Activated T-cell treated with anti-CD3 and anti-CD28 coated beads, Interleukin-2, amount 50 U/mL, for 24 hours (primary cell): Measurements from ENCODE around the gene RHOA.
"Not testable (repeated sequence)": the region's sequence is repeated elsewhere in the genome, so short reads cannot be mapped to it uniquely, and the experiment has no call there.

Source experiments
- DNase-seq: peaks from one replicate; pipeline ENCODE4 v3.0.0-alpha.2; 2020
- H3K27ac Mint-ChIP-seq: 2 replicates; pipeline ENCODE4 v1.8.0; 2020; ENCODE audit warnings: mild to moderate bottlenecking, mixed read lengths
- H3K27me3 Mint-ChIP-seq: 2 replicates; pipeline ENCODE4 v1.8.0; 2020; ENCODE audit warnings: mixed read lengths
- H3K36me3 Mint-ChIP-seq: 2 replicates; pipeline ENCODE4 v1.8.0; 2020; ENCODE audit warnings: low read depth, mixed read lengths
- H3K4me1 Mint-ChIP-seq: 2 replicates; pipeline ENCODE4 v1.8.0; 2020; ENCODE audit warnings: low read depth, mixed read lengths
- H3K4me3 Mint-ChIP-seq: 2 replicates; pipeline ENCODE4 v1.8.0; 2020; ENCODE audit warnings: mild to moderate bottlenecking, moderate library complexity, mixed read lengths
- H3K9me3 Mint-ChIP-seq: 2 replicates; pipeline ENCODE4 v1.8.0; 2020; ENCODE audit warnings: mixed read lengths

The RHOA gene

GRCh38 chr3:49399461-49399860 lies 12.3 kb downstream of the RHOA start:
- Mint-ChIP-seq H3K27ac (peak overlapping the region; percentile 86), H3K4me3 (no peak overlapping the region), H3K27me3 (no peaks in the 10 kb centered on the region), H3K4me1 (peaks cover 66% of the 10 kb centered on the region), H3K36me3 (peaks cover 83% of the 10 kb centered on the region), H3K9me3 (no peaks in the 10 kb centered on the region)
- no peak for DNase-seq

GRCh38 chr3:49397470-49397869 lies 14.3 kb downstream of the RHOA start:
- Mint-ChIP-seq H3K27ac (peak overlapping the region; percentile 8), H3K4me1 (peaks cover 73% of the 10 kb centered on the region), H3K36me3 (peaks cover 80% of the 10 kb centered on the region), H3K4me3 (no peak overlapping the region), H3K27me3 (no peaks in the 10 kb centered on the region), H3K9me3 (no peaks in the 10 kb centered on the region)
- no peak for DNase-seq

- H3K9me3 Mint-ChIP-seq, DNase-seq, H3K27ac Mint-ChIP-seq, H3K27me3 Mint-ChIP-seq, H3K4me3 Mint-ChIP-seq: not testable (repeated sequence)
- Mint-ChIP-seq H3K36me3 (peaks cover 74% of the 10 kb centered on the region), H3K4me1 (peaks cover 65% of the 10 kb centered on the region)
These were observed 20.5 kb downstream of the RHOA start for GRCh38 chr3:49391310-49391709.

GRCh38 chr3:49389297-49389696 lies 22.5 kb downstream of the RHOA start:
- peaks cover 64% of the 10 kb centered on the region for H3K36me3 Mint-ChIP-seq
- no peak for DNase-seq
- H3K4me3 Mint-ChIP-seq, result no peak overlapping the region
- H3K4me1 Mint-ChIP-seq, result peaks cover 62% of the 10 kb centered on the region
- H3K27me3 Mint-ChIP-seq, result no peaks in the 10 kb centered on the region
- H3K9me3 Mint-ChIP-seq, result no peaks in the 10 kb centered on the region
- H3K27ac Mint-ChIP-seq, result no peak overlapping the region

GRCh38 chr3:49388289-49388820 lies 23.4 kb downstream of the RHOA start:
- H3K4me1 Mint-ChIP-seq, result peaks cover 66% of the 10 kb centered on the region

GRCh38 chr3:49387721-49388120 lies 24.1 kb downstream of the RHOA start:
- no peaks in the 10 kb centered on the region for H3K9me3 Mint-ChIP-seq
- no peaks in the 10 kb centered on the region for H3K27me3 Mint-ChIP-seq
- H3K4me1 Mint-ChIP-seq, result peaks cover 65% of the 10 kb centered on the region
- DNase-seq, result no peak
- H3K27ac Mint-ChIP-seq, result peak overlapping the region; percentile 63
- peaks cover 59% of the 10 kb centered on the region for H3K36me3 Mint-ChIP-seq
- no peak overlapping the region for H3K4me3 Mint-ChIP-seq

More at GRCh38 chr3:49388289-49388820, 23.4 kb downstream of the RHOA start:
- DNase-seq, result no peak
- H3K27me3 Mint-ChIP-seq, result no peaks in the 10 kb centered on the region
- H3K4me3 Mint-ChIP-seq, result no peak overlapping the region
- H3K36me3 Mint-ChIP-seq, result peaks cover 64% of the 10 kb centered on the region
- peak overlapping the region; percentile 63 for H3K27ac Mint-ChIP-seq
- H3K9me3 Mint-ChIP-seq, result no peaks in the 10 kb centered on the region

GRCh38 chr3:49386056-49386756 lies 25.6 kb downstream of the RHOA start:
- H3K4me3 Mint-ChIP-seq, result no peak overlapping the region
- H3K27ac Mint-ChIP-seq, result peak overlapping the region; percentile 78
- DNase-seq, result no peak
- H3K27me3 Mint-ChIP-seq, result no peaks in the 10 kb centered on the region
- no peaks in the 10 kb centered on the region for H3K9me3 Mint-ChIP-seq
- H3K4me1 Mint-ChIP-seq, result peaks cover 67% of the 10 kb centered on the region
- H3K36me3 Mint-ChIP-seq, result peaks cover 51% of the 10 kb centered on the region

- Mint-ChIP-seq H3K4me1 (peaks cover 68% of the 10 kb centered on the region), H3K27me3 (no peaks in the 10 kb centered on the region), H3K4me3 (no peak overlapping the region), H3K27ac (peak overlapping the region; percentile 76), H3K36me3 (peaks cover 50% of the 10 kb centered on the region), H3K9me3 (no peaks in the 10 kb centered on the region)
- no peak for DNase-seq
These were observed 26.2 kb downstream of the RHOA start for GRCh38 chr3:49385617-49386016.

- Mint-ChIP-seq H3K4me1 (peaks cover 67% of the 10 kb centered on the region), H3K27me3 (no peaks in the 10 kb centered on the region), H3K36me3 (peaks cover 40% of the 10 kb centered on the region), H3K4me3 (no peak overlapping the region), H3K9me3 (peaks cover 2% of the 10 kb centered on the region), H3K27ac (peak overlapping the region; percentile 64)
- DNase-seq, result no peak
These were observed 28.4 kb downstream of the RHOA start for GRCh38 chr3:49383387-49383786.

GRCh38 chr3:49378249-49378895 lies 33.4 kb downstream of the RHOA start:
- Mint-ChIP-seq H3K4me1 (peaks cover 54% of the 10 kb centered on the region), H3K9me3 (peaks cover 2% of the 10 kb centered on the region), H3K4me3 (no peak overlapping the region), H3K36me3 (peaks cover 45% of the 10 kb centered on the region), H3K27ac (peak overlapping the region; percentile 89), H3K27me3 (no peaks in the 10 kb centered on the region)
- no peak for DNase-seq

- no peak overlapping the region for H3K4me3 Mint-ChIP-seq
- H3K36me3 Mint-ChIP-seq, result peaks cover 54% of the 10 kb centered on the region
These were observed 34.3 kb downstream of the RHOA start for GRCh38 chr3:49377483-49377882.

GRCh38 chr3:49371946-49372345 lies 39.8 kb downstream of the RHOA start:
- no peak overlapping the region for H3K4me3 Mint-ChIP-seq
- peaks cover 81% of the 10 kb centered on the region for H3K36me3 Mint-ChIP-seq
- peaks cover 26% of the 10 kb centered on the region for H3K4me1 Mint-ChIP-seq

More at GRCh38 chr3:49377483-49377882, 34.3 kb downstream of the RHOA start:
- Mint-ChIP-seq H3K9me3 (peaks cover 2% of the 10 kb centered on the region), H3K27me3 (no peaks in the 10 kb centered on the region), H3K4me1 (peaks cover 47% of the 10 kb centered on the region), H3K27ac (peak overlapping the region; percentile 90)
- DNase-seq, result peak; percentile 57

GRCh38 chr3:49370585-49371290 lies 41.0 kb downstream of the RHOA start:
- H3K4me3 Mint-ChIP-seq, result no peak overlapping the region

More at GRCh38 chr3:49371946-49372345, 39.8 kb downstream of the RHOA start:
- Mint-ChIP-seq H3K9me3 (no peaks in the 10 kb centered on the region), H3K27ac (peak overlapping the region; percentile 62), H3K27me3 (no peaks in the 10 kb centered on the region)
- no peak for DNase-seq

GRCh38 chr3:49362561-49362960 lies 49.2 kb downstream of the RHOA start:
- peaks cover 91% of the 10 kb centered on the region for H3K36me3 Mint-ChIP-seq
- H3K27me3 Mint-ChIP-seq, result no peaks in the 10 kb centered on the region
- H3K9me3 Mint-ChIP-seq, result no peaks in the 10 kb centered on the region
- DNase-seq, result no peak
- H3K4me1 Mint-ChIP-seq, result peaks cover 26% of the 10 kb centered on the region
- H3K4me3 Mint-ChIP-seq, result no peak overlapping the region
- H3K27ac Mint-ChIP-seq, result peak overlapping the region; percentile 86

More at GRCh38 chr3:49370585-49371290, 41.0 kb downstream of the RHOA start:
- peak overlapping the region; percentile 82 for H3K27ac Mint-ChIP-seq
- peaks cover 23% of the 10 kb centered on the region for H3K4me1 Mint-ChIP-seq
- H3K27me3 Mint-ChIP-seq, result no peaks in the 10 kb centered on the region
- no peak for DNase-seq
- H3K9me3 Mint-ChIP-seq, result no peaks in the 10 kb centered on the region
- peaks cover 90% of the 10 kb centered on the region for H3K36me3 Mint-ChIP-seq
